ENCODE data around the gene CSMD2. TPM values are rescaled to one million over a fixed set of nuclear protein-coding genes. Genes with fewer than 3 reads are reported as not detected.

CSMD2 gene
- total RNA-seq, 1 experiment from 2014 or later, result 2.8 TPM

- H3K36me3 ChIP-seq (ENCODE audit: insufficient read depth, low read length, poor library complexity, severe bottlenecking), result no peaks in the 10 kb centered on the region
- no peak overlapping the region for H3K4me3 ChIP-seq (ENCODE audit: low read depth, low read length, poor library complexity, severe bottlenecking)
- peaks cover 12% of the 10 kb centered on the region for H3K4me1 ChIP-seq (ENCODE audit: insufficient read depth, low read length, poor library complexity, severe bottlenecking)
- H3K27ac ChIP-seq (ENCODE audit: low read depth, low read length, poor library complexity, severe bottlenecking), result no peak overlapping the region
- H3K27me3 ChIP-seq (replicated peaks; ENCODE audit: insufficient read depth, low read depth, low read length, poor library complexity), result no peaks in the 10 kb centered on the region
- ChIA-PET CTCF (interaction anchor here (3.2 kb wide), 1 partner anchor 174 kb away, joined by 34 read pairs; no protein-coding TSS in a partner anchor), POLR2A (ENCODE audit: low non-redundant PET) (no interaction called here)
- BruUV-seq (replicated peaks), result no TSS peak
- TF ChIP-seq EZH2 (IDR thresholded peaks at IDR 0.05; ENCODE audit: borderline replicate concordance, low read depth, low read length, poor library complexity, severe bottlenecking) (no peak), CTCF (conservative IDR thresholded peaks at IDR 0.05; ENCODE audit: low read depth, low read length) (no peak)
- H3K9me3 ChIP-seq (ENCODE audit: low read depth, low read length, poor library complexity, severe bottlenecking), result no peaks in the 10 kb centered on the region
- no peak for DNase-seq (ENCODE audit: low spot score)
- intact Hi-C loops (cut with micrococcal nuclease; ENCODE audit: unreplicated experiment), result loop anchor here (2.0 to 5.0 kb wide), 4 partner anchors 102 to 375 kb away; no protein-coding TSS in a partner anchor
Measured at GRCh38 chr1:33469691-33470090, 695.3 kb downstream of the CSMD2 start.

- TF ChIP-seq CTCF (conservative IDR thresholded peaks at IDR 0.05; ENCODE audit: low read depth, low read length) (no peak), EZH2 (IDR thresholded peaks at IDR 0.05; ENCODE audit: borderline replicate concordance, low read depth, low read length, poor library complexity, severe bottlenecking) (no peak)
- ChIA-PET POLR2A (ENCODE audit: low non-redundant PET) (no interaction called here), CTCF (no interaction called here)
- Histone ChIP-seq H3K4me3 (ENCODE audit: low read depth, low read length, poor library complexity, severe bottlenecking) (no peak overlapping the region), H3K27ac (ENCODE audit: low read depth, low read length, poor library complexity, severe bottlenecking) (no peak overlapping the region), H3K4me1 (ENCODE audit: insufficient read depth, low read length, poor library complexity, severe bottlenecking) (peaks cover 12% of the 10 kb centered on the region), H3K9me3 (ENCODE audit: low read depth, low read length, poor library complexity, severe bottlenecking) (no peaks in the 10 kb centered on the region), H3K36me3 (ENCODE audit: insufficient read depth, low read length, poor library complexity, severe bottlenecking) (no peaks in the 10 kb centered on the region), H3K27me3 (replicated peaks; ENCODE audit: insufficient read depth, low read depth, low read length, poor library complexity) (no peaks in the 10 kb centered on the region)
- intact Hi-C loops (cut with micrococcal nuclease; ENCODE audit: unreplicated experiment), result no loop called here
- DNase-seq (ENCODE audit: low spot score), result no peak
- BruUV-seq (replicated peaks), result no TSS peak
Measured at GRCh38 chr1:33468967-33469366, 696.1 kb downstream of the CSMD2 start.

GRCh38 chr1:33468531-33468930 is 696.5 kb downstream of the CSMD2 start:
- DNase-seq (ENCODE audit: low spot score), result no peak
- BruUV-seq (replicated peaks), result no TSS peak

More at GRCh38 chr1:33468531-33468930, 696.5 kb downstream of the CSMD2 start:
- no peak for TF ChIP-seq EZH2 (IDR thresholded peaks at IDR 0.05; ENCODE audit: borderline replicate concordance, low read depth, low read length, poor library complexity, severe bottlenecking)
- TF ChIP-seq CTCF (conservative IDR thresholded peaks at IDR 0.05; ENCODE audit: low read depth, low read length), result no peak
- H3K9me3 ChIP-seq (ENCODE audit: low read depth, low read length, poor library complexity, severe bottlenecking), result no peaks in the 10 kb centered on the region
- H3K27ac ChIP-seq (ENCODE audit: low read depth, low read length, poor library complexity, severe bottlenecking), result no peak overlapping the region
- intact Hi-C loops (cut with micrococcal nuclease; ENCODE audit: unreplicated experiment), result no loop called here
- peaks cover 12% of the 10 kb centered on the region for H3K4me1 ChIP-seq (ENCODE audit: insufficient read depth, low read length, poor library complexity, severe bottlenecking)
- POLR2A ChIA-PET (ENCODE audit: low non-redundant PET), result no interaction called here
- CTCF ChIA-PET, result interaction anchor here (2.1 kb wide), 1 partner anchor 173 kb away, joined by 10 read pairs; no protein-coding TSS in a partner anchor
- H3K4me3 ChIP-seq (ENCODE audit: low read depth, low read length, poor library complexity, severe bottlenecking), result no peak overlapping the region
- H3K27me3 ChIP-seq (replicated peaks; ENCODE audit: insufficient read depth, low read depth, low read length, poor library complexity), result no peaks in the 10 kb centered on the region
- H3K36me3 ChIP-seq (ENCODE audit: insufficient read depth, low read length, poor library complexity, severe bottlenecking), result no peaks in the 10 kb centered on the region
